Measurements from ENCODE around the gene THAP12. TPM values are rescaled to one million over a fixed set of nuclear protein-coding genes. Genes with fewer than 3 reads are reported as not detected.

THAP12 gene
- total and polyA plus RNA-seq, 2 of the 13 experiments (the other 11 are each of a cell fraction or from before 2014, with no cell fraction given), result 18.8 to 51.3 TPM

DNA sequence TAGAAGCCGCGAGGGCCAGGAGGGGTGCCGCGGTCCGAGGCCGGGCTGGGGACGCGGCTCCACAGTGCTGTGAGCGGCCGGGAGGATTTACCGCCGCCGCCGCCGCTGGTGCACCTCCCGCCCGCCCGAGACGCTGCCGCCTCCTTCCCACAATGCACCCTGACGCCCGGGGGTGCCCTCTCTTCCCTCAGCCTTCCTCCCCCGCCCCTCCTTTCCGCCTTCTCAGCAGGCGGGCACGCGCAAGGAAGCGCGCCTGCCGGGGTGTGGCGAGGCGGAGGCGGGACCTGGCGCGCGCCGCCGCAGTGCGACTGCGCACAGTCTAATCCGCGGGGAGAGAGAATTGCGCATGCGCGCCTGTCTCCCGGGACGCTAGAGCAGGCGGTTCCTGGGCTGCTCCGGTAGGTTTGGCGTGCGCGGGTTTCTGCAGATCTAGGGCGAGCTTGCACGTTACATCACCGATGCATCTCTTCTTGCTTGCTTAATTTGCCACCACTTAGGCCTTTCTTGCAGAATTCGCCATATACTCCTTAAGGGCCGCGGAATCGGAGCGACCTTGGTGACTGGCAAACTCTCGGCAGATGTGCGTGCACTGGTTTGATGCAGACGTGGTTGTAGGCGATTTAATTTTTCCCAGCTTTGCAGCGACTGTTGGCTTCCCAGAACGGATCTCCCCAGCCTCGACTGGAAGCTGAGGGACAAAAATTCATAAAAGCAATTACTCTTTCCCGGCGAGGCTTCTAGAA is at the start of gene THAP12, which contains the start of gene GVQW3 (continued):
- TF ChIP-seq SUZ12 (IDR thresholded peaks at IDR 0.05; ENCODE audit: low read depth, low read length), result peak; percentile 28; the same call in 1 of the 2 replicates
- TF ChIP-seq HNF4G (IDR thresholded peaks at IDR 0.05; ENCODE audit: borderline replicate concordance, low read depth, low read length), result no peak
- TF ChIP-seq HNF4G (CRISPR knock-in tag; IDR thresholded peaks at IDR 0.05; ENCODE audit: borderline replicate concordance, low read depth), result peak; percentile 37; the same call in 1 of the 2 replicates
- no peak; the same call in 1 of the 2 replicates for TF ChIP-seq HES4 (CRISPR knock-in tag; IDR thresholded peaks at IDR 0.05; ENCODE audit: borderline replicate concordance)
- TF ChIP-seq MAFK (conservative IDR thresholded peaks at IDR 0.05 in 1 of 2, IDR thresholded peaks at IDR 0.05 in 1 of 2; ENCODE audit: low read length in 2 of 2), result peak; percentile 22 to 33; a peak in 2 of 4 replicates
- TF ChIP-seq FOXK2 (IDR thresholded peaks at IDR 0.05), result no peak
- TF ChIP-seq RNF219 (CRISPR knock-in tag; IDR thresholded peaks at IDR 0.05), result no peak
- TF ChIP-seq, protein P1, sequence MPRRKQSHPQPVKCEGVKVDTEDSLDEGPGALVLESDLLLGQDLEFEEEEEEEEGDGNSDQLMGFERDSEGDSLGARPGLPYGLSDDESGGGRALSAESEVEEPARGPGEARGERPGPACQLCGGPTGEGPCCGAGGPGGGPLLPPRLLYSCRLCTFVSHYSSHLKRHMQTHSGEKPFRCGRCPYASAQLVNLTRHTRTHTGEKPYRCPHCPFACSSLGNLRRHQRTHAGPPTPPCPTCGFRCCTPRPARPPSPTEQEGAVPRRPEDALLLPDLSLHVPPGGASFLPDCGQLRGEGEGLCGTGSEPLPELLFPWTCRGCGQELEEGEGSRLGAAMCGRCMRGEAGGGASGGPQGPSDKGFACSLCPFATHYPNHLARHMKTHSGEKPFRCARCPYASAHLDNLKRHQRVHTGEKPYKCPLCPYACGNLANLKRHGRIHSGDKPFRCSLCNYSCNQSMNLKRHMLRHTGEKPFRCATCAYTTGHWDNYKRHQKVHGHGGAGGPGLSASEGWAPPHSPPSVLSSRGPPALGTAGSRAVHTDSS (CRISPR knock-in tag; conservative IDR thresholded peaks at IDR 0.05), result no peak
- no peak; the same call in 1 of the 2 replicates for TF ChIP-seq DNMT1 (CRISPR knock-in tag; IDR thresholded peaks at IDR 0.05)
- no peak for TF ChIP-seq ZNF776 (CRISPR knock-in tag; IDR thresholded peaks at IDR 0.05)
- TF ChIP-seq ZBTB7A (CRISPR knock-in tag; IDR thresholded peaks at IDR 0.05), result no peak
- TF ChIP-seq ZNF225 (CRISPR knock-in tag; IDR thresholded peaks at IDR 0.05), result no peak
- no peak for TF ChIP-seq TAF15 (IDR thresholded peaks at IDR 0.05; ENCODE audit: low read depth, low read length, poor library complexity, severe bottlenecking)
- TF ChIP-seq ZMYM2 (CRISPR knock-in tag; IDR thresholded peaks at IDR 0.05), result no peak
- TF ChIP-seq NR3C1 (CRISPR knock-in tag; IDR thresholded peaks at IDR 0.05), result no peak
- TF ChIP-seq ZNF580 (CRISPR knock-in tag; IDR thresholded peaks at IDR 0.05; ENCODE audit: borderline replicate concordance, low read depth), result peak; percentile 64; the same call in 1 of the 2 replicates
- TF ChIP-seq KLF11 (CRISPR knock-in tag; IDR thresholded peaks at IDR 0.05), result 0 out of 2 replicates have a peak, but pooled peaks have one; percentile 40
- TF ChIP-seq ZFP37 (CRISPR knock-in tag; IDR thresholded peaks at IDR 0.05; ENCODE audit: borderline replicate concordance), result no peak; the same call in 1 of the 2 replicates
- peak; percentile 66 for TF ChIP-seq FOXA3 (CRISPR knock-in tag; IDR thresholded peaks at IDR 0.05)
- no peak for TF ChIP-seq SATB2 (CRISPR knock-in tag; IDR thresholded peaks at IDR 0.05)
- peak; percentile 85; the same call in 1 of the 2 replicates for TF ChIP-seq CAMTA2 (CRISPR knock-in tag; IDR thresholded peaks at IDR 0.05; ENCODE audit: borderline replicate concordance)
- TF ChIP-seq, protein P2, sequence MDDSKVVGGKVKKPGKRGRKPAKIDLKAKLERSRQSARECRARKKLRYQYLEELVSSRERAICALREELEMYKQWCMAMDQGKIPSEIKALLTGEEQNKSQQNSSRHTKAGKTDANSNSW (CRISPR knock-in tag; IDR thresholded peaks at IDR 0.05; ENCODE audit: borderline replicate concordance), result 0 out of 2 replicates have a peak, but pooled peaks have one; percentile 49
- no peak for TF ChIP-seq ADNP (CRISPR knock-in tag; IDR thresholded peaks at IDR 0.05)
- 0 out of 2 replicates have a peak, but pooled peaks have one; percentile 63 for TF ChIP-seq ZNF713 (CRISPR knock-in tag; IDR thresholded peaks at IDR 0.05)
- TF ChIP-seq SIX4 (CRISPR knock-in tag; IDR thresholded peaks at IDR 0.05), result no peak
- TF ChIP-seq PAF1 (CRISPR knock-in tag; IDR thresholded peaks at IDR 0.05), result no peak

Measured in HepG2 (cell line).